Testis (tissue), 3 donors: Measurements from ENCODE around the gene WDR87. TPM values are rescaled to one million over a fixed set of nuclear protein-coding genes. Genes with fewer than 3 reads are reported as not detected.

ENCODE experiments used
- DNase-seq: peaks from one replicate; pipeline ENCODE4 v3.0.0-alpha.2; 2019
- H3K27ac ChIP-seq, 2 donors: fragments of 200-600 bp; sonication (generic); one replicate each; pipeline ENCODE4 v1.5.1; 2019
- H3K27me3 ChIP-seq: fragments of 200-600 bp; sonication (generic); one replicate; pipeline ENCODE4 v1.5.1; 2019
- H3K36me3 ChIP-seq: fragments of 200-600 bp; sonication (generic); one replicate; pipeline ENCODE4 v1.5.1; 2017; ENCODE audit warnings: low read depth; ENCODE audit errors: missing control alignments
- H3K4me1 ChIP-seq: fragments of 200-600 bp; sonication (generic); one replicate; pipeline ENCODE4 v1.5.1; 2019
- H3K4me3 ChIP-seq, 2 donors: fragments of 200-600 bp; sonication (generic); one replicate each; pipeline ENCODE4 v1.5.1; 2017 to 2019
- H3K9me3 ChIP-seq: fragments of 200-600 bp; sonication (generic); one replicate; pipeline ENCODE4 v1.5.1; 2017
- CTCF ChIP-seq, 3 experiments: fragments of 450-650 bp in 2 of 3; fragments of 200-600 bp in 1 of 3; sonication (generic) in 1 of 3; IDR thresholded peaks; one replicate each; pipeline ENCODE4 v1.5.1; 2016 to 2019; ENCODE audit warnings: antibody characterized with exemption in 3 of 3, mild to moderate bottlenecking in 2 of 3, moderate library complexity in 1 of 3
- POLR2A ChIP-seq: fragments of 450-650 bp; IDR thresholded peaks from one replicate; pipeline ENCODE4 v1.6.1; 2017; ENCODE audit warnings: antibody characterized with exemption, mild to moderate bottlenecking, moderate library complexity
- WGBS, 2 donors: methylation state at CpG; one replicate each; pipeline ENCODE4 v1.1.5; 2018; 5-methylcytosine and 5-hydroxymethylcytosine counted together
- intact Hi-C: fragments of 100-400 bp; cut with DNase I; formaldehyde crosslinking; loops from one replicate; pipeline ENCODE4 v1.15.1; 2023; ENCODE audit warnings: low total_unique reads
- polyA plus RNA-seq: library from polyadenylated mRNA; stranded (reverse); fragments of 350-450 nt; fragmentation: Illumina TruSeq; extraction: RNeasy Lipid Tissue Mini Kit (QIAGEN cat#74804); gene quantifications from one replicate; pipeline ENCODE4 v1.2.3, GENCODE V29; 2014; ENCODE audit warnings: low read depth, low replicate concordance; ENCODE audit not compliant: insufficient read depth
- total RNA-seq, 2 donors: library from RNA; depleted of rRNA; stranded (reverse); fragments of >200 nt; gene quantifications; one replicate each; pipeline ENCODE4 v1.2.3, GENCODE V29; 2016

WDR87 gene
- total and polyA plus RNA-seq, 3 donors from 2014 or later: 12.1 to 22.0 (median 15.3) TPM

DNA sequence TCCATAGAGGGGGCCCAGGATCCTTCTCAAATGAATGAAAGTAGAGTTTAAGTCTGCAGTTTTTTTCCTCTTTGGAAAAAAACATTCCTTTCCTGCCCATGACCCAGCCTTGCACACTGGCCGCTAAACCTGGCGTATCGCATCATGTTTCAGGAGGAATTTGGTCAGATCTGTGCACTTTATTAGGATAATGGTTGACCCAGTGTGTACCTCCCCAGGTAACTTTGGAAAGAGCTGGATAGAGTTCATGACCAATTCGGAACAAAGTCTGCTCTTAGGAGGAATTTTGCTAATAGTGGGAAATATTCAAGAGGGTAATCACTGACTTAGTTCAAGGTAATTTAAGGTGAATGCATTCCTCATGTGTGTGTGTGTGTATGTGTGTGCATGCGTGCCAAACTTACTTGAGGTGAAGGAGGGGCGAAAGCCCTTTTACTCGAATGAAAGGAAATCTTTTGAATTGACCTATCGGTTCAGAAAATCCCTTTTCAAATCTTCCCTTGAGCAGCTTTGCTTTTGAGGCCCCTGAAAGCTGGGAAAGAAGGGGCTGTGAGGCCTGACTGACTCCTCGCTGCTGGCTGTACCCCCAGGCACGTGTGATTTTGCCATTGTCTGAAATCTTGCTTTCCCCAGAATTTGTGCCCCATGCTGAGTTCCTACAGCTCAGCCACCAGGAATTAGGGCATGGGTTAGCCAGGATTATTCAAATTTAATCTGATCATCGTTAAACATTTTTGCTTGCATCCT is 47.0 kb upstream of the WDR87 start:
- Histone ChIP-seq H3K9me3 (no peaks in the 10 kb centered on the region), H3K4me3 (no peak overlapping the region), H3K27me3 (no peaks in the 10 kb centered on the region), H3K4me1 (no peaks in the 10 kb centered on the region), H3K36me3 (no peaks in the 10 kb centered on the region), H3K27ac (no peak overlapping the region)
- no peak for DNase-seq
- intact Hi-C loops: no loop called here
- WGBS, 2 donors: 83 to 86% methylated on average over 11 of the region's 11 CpGs
- TF ChIP-seq POLR2A (no peak), CTCF (IDR thresholded peaks at IDR 0.05) (no peak)

DNA sequence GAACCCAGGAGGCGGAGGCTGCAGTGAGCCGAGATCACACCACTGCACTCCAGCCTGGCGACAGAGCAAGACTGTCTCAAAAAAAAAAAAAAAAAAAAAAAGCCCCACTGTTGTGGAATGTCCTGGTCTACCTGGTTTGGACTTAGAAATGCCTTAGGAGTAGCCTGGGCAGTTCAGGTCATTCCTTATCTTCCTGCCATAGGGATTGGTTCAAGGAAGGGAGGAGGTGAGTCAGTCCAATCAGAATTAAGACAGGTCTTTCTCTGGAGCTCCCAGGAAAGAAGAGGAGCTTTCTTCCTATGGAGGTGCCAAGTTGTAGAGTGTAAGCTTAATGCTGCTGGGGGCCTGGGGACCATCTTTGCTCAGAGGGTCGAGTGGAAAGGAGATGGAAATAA is 45.4 kb upstream of the WDR87 start:
- H3K4me3 ChIP-seq: no peak overlapping the region
- intact Hi-C loops: no loop called here
- H3K9me3 ChIP-seq: no peaks in the 10 kb centered on the region
- H3K4me1 ChIP-seq: no peaks in the 10 kb centered on the region
- no peak for TF ChIP-seq CTCF (IDR thresholded peaks at IDR 0.05)
- TF ChIP-seq POLR2A: no peak
- no peak for DNase-seq
- no peak overlapping the region for H3K27ac ChIP-seq
- H3K27me3 ChIP-seq: no peaks in the 10 kb centered on the region
- H3K36me3 ChIP-seq: no peaks in the 10 kb centered on the region
- WGBS, 2 donors: 79 to 85% methylated on average over 4 of the region's 4 CpGs

DNA sequence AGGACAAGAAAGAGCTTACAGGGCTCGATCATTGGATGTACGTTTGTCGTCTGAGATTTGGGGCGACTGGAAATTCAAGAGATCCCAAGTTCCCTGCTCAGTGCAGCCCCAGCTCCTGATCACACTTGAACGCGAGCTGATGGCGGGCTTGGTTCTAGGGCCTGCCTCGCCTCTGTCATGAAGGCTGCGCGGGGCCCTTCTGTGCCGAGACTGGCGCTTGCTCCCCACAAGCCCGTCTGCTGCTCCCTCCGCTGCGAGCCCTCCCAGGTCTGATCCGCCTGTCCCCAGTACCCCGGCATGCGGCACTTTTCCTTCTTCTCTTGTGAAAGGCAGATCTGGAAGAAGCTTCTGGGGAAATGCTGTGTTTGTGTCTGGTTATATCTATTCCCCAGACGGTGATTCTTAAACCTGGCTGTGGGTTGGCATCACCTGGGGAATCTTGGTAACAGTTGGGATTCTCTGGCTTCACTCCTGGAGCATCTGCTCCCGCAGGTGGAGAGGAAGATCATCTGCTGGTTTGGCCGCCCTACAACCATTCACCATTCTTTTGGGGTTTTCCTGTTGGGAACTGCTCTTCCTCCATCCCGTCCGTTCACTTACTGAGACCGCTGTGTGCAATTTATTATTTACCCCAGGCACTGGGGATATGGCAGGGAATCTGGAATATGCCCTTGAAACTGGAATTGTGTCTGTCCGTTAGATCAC is 44.2 kb upstream of the WDR87 start:
- intact Hi-C loops: no loop called here
- H3K27ac ChIP-seq: no peak overlapping the region

GRCh38 chr19:37948362-37948761 is 42.0 kb upstream of the WDR87 start:
- H3K9me3 ChIP-seq: no peaks in the 10 kb centered on the region
- 77 to 85% methylated on average over 6 of the region's 6 CpGs for WGBS, 2 donors
- H3K27me3 ChIP-seq: no peaks in the 10 kb centered on the region
- no peaks in the 10 kb centered on the region for H3K36me3 ChIP-seq
- no peak overlapping the region for H3K4me3 ChIP-seq
- TF ChIP-seq CTCF (IDR thresholded peaks at IDR 0.05) (no peak), POLR2A (no peak)
- intact Hi-C loops: no loop called here
- no peak overlapping the region for H3K27ac ChIP-seq
- no peak for DNase-seq
- no peaks in the 10 kb centered on the region for H3K4me1 ChIP-seq

More for the DNA sequence above, 44.2 kb upstream of the WDR87 start:
- WGBS, 2 donors: 90% methylated on average over 25 of the region's 25 CpGs
- H3K27me3 ChIP-seq: no peaks in the 10 kb centered on the region
- no peak overlapping the region for H3K4me3 ChIP-seq
- no peaks in the 10 kb centered on the region for H3K9me3 ChIP-seq
- no peaks in the 10 kb centered on the region for H3K36me3 ChIP-seq
- H3K4me1 ChIP-seq: no peaks in the 10 kb centered on the region
- no peak for TF ChIP-seq CTCF (IDR thresholded peaks at IDR 0.05)
- TF ChIP-seq POLR2A: no peak
- no peak for DNase-seq
